ENCODE data around the gene CELSR2. TPM values are rescaled to one million over a fixed set of nuclear protein-coding genes. Genes with fewer than 3 reads are reported as not detected.

CELSR2 gene
- 0.43 and 0.65 TPM in 2 replicates for total RNA-seq

GRCh38 chr1:109248797-109249629 is at the start of gene CELSR2:
TSS of gene CELSR2 (plus strand) at chr1:109249539. CDS start at chr1:109250080, 541 bp downstream.

GRCh38 chr1:109213824-109214693 is 35.3 kb upstream of the CELSR2 start, which contains the start of gene SARS1:
TSS of gene SARS1 (plus strand) at chr1:109213918. CDS start at chr1:109213993, 75 bp downstream.

GRCh38 chr1:109282952-109283747 is 33.8 kb downstream of the CELSR2 start, which contains the start of gene PSRC1:
TSS of gene PSRC1 (minus strand) at chr1:109283145.

GRCh38 chr1:109306832-109307273 is 57.5 kb downstream of the CELSR2 start, which contains the start of gene MYBPHL:
TSS of gene MYBPHL (minus strand) at chr1:109307011. CDS start at chr1:109306991, 20 bp downstream.

Other genes starting within 250 kb of the CELSR2 start
- 16.7 and 18.2 TPM in 2 replicates for gene WDR47, start 207.4 kb upstream of the CELSR2 start, total RNA-seq
- 59.9 and 62.2 TPM in 2 replicates for gene TAF13, start 173.5 kb upstream of the CELSR2 start, total RNA-seq
- 22.6 and 26.0 TPM in 2 replicates for gene TMEM167B, start 158.8 kb upstream of the CELSR2 start, total RNA-seq
- under 0.01 TPM in 2 replicates for gene ELAPOR1, start 135.4 kb upstream of the CELSR2 start, total RNA-seq
- 147 and 169 TPM in 2 replicates for gene SARS1, start 35.6 kb upstream of the CELSR2 start, total RNA-seq
- gene PSRC1, start 33.6 kb downstream of the CELSR2 start, total RNA-seq: 1.0 and 1.3 TPM in 2 replicates
- gene MYBPHL, start 57.5 kb downstream of the CELSR2 start, total RNA-seq: not detected in 2 replicates
- 10.3 and 18.4 TPM in 2 replicates for gene SORT1, start 148.4 kb downstream of the CELSR2 start, total RNA-seq
- gene PSMA5, start 176.9 kb downstream of the CELSR2 start, total RNA-seq: 44.6 and 53.6 TPM in 2 replicates
- under 0.01 TPM in 1 of 2 replicates, not detected in the other for gene SYPL2, start 217.0 kb downstream of the CELSR2 start, total RNA-seq
- gene ATXN7L2, start 234.4 kb downstream of the CELSR2 start, total RNA-seq: 0.76 and 1.3 TPM in 2 replicates
- gene CYB561D1, start 244.6 kb downstream of the CELSR2 start, total RNA-seq: 4.7 and 5.5 TPM in 2 replicates

All from dermis lymphatic vessel endothelial cell (primary cell).